ENCODE data around the gene NTF4.
"Not testable (repeated sequence)": the region's sequence is repeated elsewhere in the genome, so short reads cannot be mapped to it uniquely, and the experiment has no call there.

DNA sequence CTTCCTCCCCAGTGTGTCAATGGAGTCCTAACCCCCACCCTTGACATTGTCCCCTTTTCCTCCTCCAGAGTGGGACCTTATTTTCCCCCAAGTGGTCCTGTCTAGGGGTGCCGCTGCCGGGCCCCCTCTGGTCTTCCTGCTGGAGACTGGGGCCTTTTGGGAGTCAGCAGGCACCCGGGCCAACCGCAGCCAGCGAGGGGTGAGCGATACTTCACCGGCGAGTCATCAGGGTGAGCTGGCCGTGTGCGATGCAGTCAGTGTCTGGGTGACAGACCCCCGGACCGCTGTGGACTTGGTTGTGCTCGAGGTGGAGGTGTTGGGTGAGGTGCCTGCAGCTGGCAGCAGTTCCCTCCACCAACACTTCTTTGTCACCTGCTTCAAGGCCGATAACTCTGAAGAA lies 34.9 kb downstream of the NTF4 start:
- TF ChIP-seq, protein P1, sequence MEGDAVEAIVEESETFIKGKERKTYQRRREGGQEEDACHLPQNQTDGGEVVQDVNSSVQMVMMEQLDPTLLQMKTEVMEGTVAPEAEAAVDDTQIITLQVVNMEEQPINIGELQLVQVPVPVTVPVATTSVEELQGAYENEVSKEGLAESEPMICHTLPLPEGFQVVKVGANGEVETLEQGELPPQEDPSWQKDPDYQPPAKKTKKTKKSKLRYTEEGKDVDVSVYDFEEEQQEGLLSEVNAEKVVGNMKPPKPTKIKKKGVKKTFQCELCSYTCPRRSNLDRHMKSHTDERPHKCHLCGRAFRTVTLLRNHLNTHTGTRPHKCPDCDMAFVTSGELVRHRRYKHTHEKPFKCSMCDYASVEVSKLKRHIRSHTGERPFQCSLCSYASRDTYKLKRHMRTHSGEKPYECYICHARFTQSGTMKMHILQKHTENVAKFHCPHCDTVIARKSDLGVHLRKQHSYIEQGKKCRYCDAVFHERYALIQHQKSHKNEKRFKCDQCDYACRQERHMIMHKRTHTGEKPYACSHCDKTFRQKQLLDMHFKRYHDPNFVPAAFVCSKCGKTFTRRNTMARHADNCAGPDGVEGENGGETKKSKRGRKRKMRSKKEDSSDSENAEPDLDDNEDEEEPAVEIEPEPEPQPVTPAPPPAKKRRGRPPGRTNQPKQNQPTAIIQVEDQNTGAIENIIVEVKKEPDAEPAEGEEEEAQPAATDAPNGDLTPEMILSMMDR (IDR thresholded peaks at IDR 0.05; ENCODE audit: control extremely low read depth in 1 of 3, insufficient read depth in 1 of 3, low read depth in 1 of 3, low read length in 3 of 3) = not testable (repeated sequence)
- not testable (repeated sequence) for TF ChIP-seq BRCA1, HDAC6, POLR2AphosphoS5, POU5F1, YY1, NRF1 (IDR thresholded peaks at IDR 0.05; ENCODE audit: low read depth, low read length)

Measured in H1 (cell line).